Stomach (tissue), 9 donors: ENCODE measurements around the gene CBL. TPM values are rescaled to one million over a fixed set of nuclear protein-coding genes. Genes with fewer than 3 reads are reported as not detected.
"Not testable (repeated sequence)": the region's sequence is repeated elsewhere in the genome, so short reads cannot be mapped to it uniquely, and the experiment has no call there.

Experiments
- DNase-seq, 2 donors: peaks; one replicate each; pipeline versions ENCODE4 v3.0.0 to v3.0.0-alpha.2; 2013 to 2019
- H3K27ac ChIP-seq, 5 donors: fragments of 200-600 bp in 4 of 5; sonication (generic) in 4 of 5; one replicate each; pipeline ENCODE4 v1.5.1; 2013 to 2019; ENCODE audit warnings: mild to moderate bottlenecking in 1 of 5, moderate library complexity in 1 of 5
- H3K27me3 ChIP-seq, 3 donors: fragments of 200-600 bp; sonication (generic); one replicate each; pipeline ENCODE4 v1.5.1; 2017 to 2019; ENCODE audit warnings: mixed run types in 1 of 3
- H3K36me3 ChIP-seq, 4 donors: fragments of 200-600 bp; sonication (generic); 1 replicate in 3 of 4; 2 replicates in 1 of 4; pipeline ENCODE4 v1.5.1; 2016 to 2019
- H3K4me1 ChIP-seq, 4 donors: fragments of 200-600 bp; sonication (generic); one replicate each; pipeline ENCODE4 v1.5.1; 2016 to 2019
- H3K4me3 ChIP-seq, 4 donors: fragments of 200-600 bp; sonication (generic) in 3 of 4; one replicate each; pipeline ENCODE4 v1.5.1; 2016 to 2019; ENCODE audit warnings: mild to moderate bottlenecking in 1 of 4
- H3K9me3 ChIP-seq, 4 donors: fragments of 200-600 bp; sonication (generic); one replicate each; pipeline ENCODE4 v1.5.1; 2016 to 2019
- EP300 ChIP-seq: sonication (generic); formaldehyde crosslinking; IDR thresholded peaks from one replicate; pipeline ENCODE4 v1.6.1; 2017; ENCODE audit warnings: antibody characterized with exemption
- POLR2A ChIP-seq, 4 donors: fragments of 450-650 bp; IDR thresholded peaks; one replicate each; pipeline ENCODE4 v1.6.1; 2016; ENCODE audit warnings: antibody characterized with exemption in 4 of 4, control low read depth in 2 of 4, mild to moderate bottlenecking in 1 of 4, moderate library complexity in 1 of 4
- POLR2AphosphoS5 ChIP-seq, 3 donors: sonication (generic); formaldehyde crosslinking; IDR thresholded peaks; one replicate each; pipeline ENCODE4 v1.6.1; 2016; ENCODE audit warnings: antibody characterized with exemption in 3 of 3
- WGBS, 5 donors: extraction: QIAGEN DNeasy Blood & Tissue Kit in 3 of 5; methylation state at CpG; one replicate each; pipeline versions ENCODE4 v1.1.5 to v1.1.7; 2013 to 2018; 5-methylcytosine and 5-hydroxymethylcytosine counted together
- intact Hi-C: fragments of 100-400 bp; cut with DNase I; formaldehyde crosslinking; loops from one replicate; pipeline ENCODE4 v1.15.1; 2023; ENCODE audit warnings: low total_unique reads
- polyA plus RNA-seq, 3 donors: library from polyadenylated mRNA; stranded (reverse); fragments of 200-250 nt; gene quantifications; one replicate each; pipeline ENCODE4 v1.2.3, GENCODE V29; 2013
- total RNA-seq, 5 donors: library from RNA; depleted of rRNA; stranded (reverse); fragments of >200 nt; gene quantifications; one replicate each; pipeline versions ENCODE4 v1.1.0 to v1.2.3, GENCODE V29; 2014 to 2016
- TF ChIP-seq, protein P1 (sequence below), 7 experiments: fragments of 450-650 bp in 4 of 7; fragments of 200-600 bp in 3 of 7; sonication (generic) in 3 of 7; IDR thresholded peaks; one replicate each; pipeline ENCODE4 v1.5.1; 2016 to 2019; ENCODE audit warnings: antibody characterized with exemption in 7 of 7, control low read depth in 2 of 7, mild to moderate bottlenecking in 1 of 7
- donor health status: healthy with polysubstance abuse.
- donor health status: Bipolar disorder and iron deficiency.
- donor health status: healthy.

Gene CBL
- total and polyA plus RNA-seq, 8 donors, result 1.4 to 13.8 (median 7.9) TPM

GRCh38 chr11:119198925-119199324, 7.2 kb upstream of the CBL start:
- DNase-seq, result no peak

DNA sequence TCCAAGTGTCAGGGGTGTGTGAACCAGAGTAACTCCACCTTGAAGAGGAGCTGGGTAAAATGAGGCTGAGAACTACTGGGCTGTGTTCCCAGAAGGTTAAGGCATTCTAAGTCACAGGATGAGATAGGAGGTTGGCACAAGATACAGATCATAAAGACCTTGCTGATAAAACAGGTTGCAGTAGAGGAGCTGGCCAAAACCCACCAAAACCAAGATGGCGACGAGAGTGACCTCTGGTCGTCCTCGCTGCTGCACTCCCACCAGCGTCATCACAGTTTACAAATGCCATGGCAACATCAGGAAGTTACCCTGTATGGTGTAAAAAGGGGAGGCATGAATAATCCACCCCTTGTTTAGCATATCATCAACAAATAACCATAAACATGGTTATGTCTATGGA, 4.9 kb upstream of the CBL start:
- peaks cover 9 to 24% (median 19%) of the 10 kb centered on the region in 4 donors for H3K4me1 ChIP-seq
- H3K36me3 ChIP-seq, H3K27ac ChIP-seq, H3K4me3 ChIP-seq, H3K9me3 ChIP-seq, intact Hi-C loops, DNase-seq, H3K27me3 ChIP-seq: not testable (repeated sequence)
- WGBS, 5 donors, result 70 to 88% (median 78%) methylated on average over 5 of the region's 5 CpGs

More at GRCh38 chr11:119198925-119199324, 7.2 kb upstream of the CBL start:
- TF ChIP-seq POLR2AphosphoS5 (IDR thresholded peaks at IDR 0.05) (no peak), EP300 (no peak), POLR2A (IDR thresholded peaks at IDR 0.05) (no peak)
- TF ChIP-seq, protein P1, sequence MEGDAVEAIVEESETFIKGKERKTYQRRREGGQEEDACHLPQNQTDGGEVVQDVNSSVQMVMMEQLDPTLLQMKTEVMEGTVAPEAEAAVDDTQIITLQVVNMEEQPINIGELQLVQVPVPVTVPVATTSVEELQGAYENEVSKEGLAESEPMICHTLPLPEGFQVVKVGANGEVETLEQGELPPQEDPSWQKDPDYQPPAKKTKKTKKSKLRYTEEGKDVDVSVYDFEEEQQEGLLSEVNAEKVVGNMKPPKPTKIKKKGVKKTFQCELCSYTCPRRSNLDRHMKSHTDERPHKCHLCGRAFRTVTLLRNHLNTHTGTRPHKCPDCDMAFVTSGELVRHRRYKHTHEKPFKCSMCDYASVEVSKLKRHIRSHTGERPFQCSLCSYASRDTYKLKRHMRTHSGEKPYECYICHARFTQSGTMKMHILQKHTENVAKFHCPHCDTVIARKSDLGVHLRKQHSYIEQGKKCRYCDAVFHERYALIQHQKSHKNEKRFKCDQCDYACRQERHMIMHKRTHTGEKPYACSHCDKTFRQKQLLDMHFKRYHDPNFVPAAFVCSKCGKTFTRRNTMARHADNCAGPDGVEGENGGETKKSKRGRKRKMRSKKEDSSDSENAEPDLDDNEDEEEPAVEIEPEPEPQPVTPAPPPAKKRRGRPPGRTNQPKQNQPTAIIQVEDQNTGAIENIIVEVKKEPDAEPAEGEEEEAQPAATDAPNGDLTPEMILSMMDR (IDR thresholded peaks at IDR 0.05), result no peak
- 43 to 73% (median 52%) methylated on average over 6 of the region's 6 CpGs for WGBS, 5 donors
- intact Hi-C loops, result no loop called here
- H3K27me3 ChIP-seq, result no peaks in the 10 kb centered on the region
- H3K9me3 ChIP-seq, result no peaks in the 10 kb centered on the region
- no peak overlapping the region for H3K4me3 ChIP-seq
- H3K4me1 ChIP-seq, result peaks cover 0 to 21% (median 9%) of the 10 kb centered on the region in 4 donors
- H3K36me3 ChIP-seq, result no peaks in the 10 kb centered on the region
- no peak overlapping the region for H3K27ac ChIP-seq

- intact Hi-C loops, result no loop called here
- DNase-seq, result no peak
- TF ChIP-seq, protein P1 (IDR thresholded peaks at IDR 0.05), result no peak
- TF ChIP-seq POLR2AphosphoS5 (IDR thresholded peaks at IDR 0.05), result no peak
- no peak for TF ChIP-seq POLR2A (IDR thresholded peaks at IDR 0.05)
- no peak for TF ChIP-seq EP300
- WGBS, 5 donors, result 85 to 97% (median 91%) methylated on average over 7 of the region's 7 CpGs
- no peaks in the 10 kb centered on the region for H3K9me3 ChIP-seq
- H3K27ac ChIP-seq, result no peak overlapping the region
- no peaks in the 10 kb centered on the region for H3K36me3 ChIP-seq
- no peaks in the 10 kb centered on the region for H3K27me3 ChIP-seq
- H3K4me3 ChIP-seq, result no peak overlapping the region
- peaks cover 12 to 21% (median 16%) of the 10 kb centered on the region in 4 donors for H3K4me1 ChIP-seq
Observed at GRCh38 chr11:119202554-119202953, 3.6 kb upstream of the CBL start.

- no peak for DNase-seq
Observed at GRCh38 chr11:119204066-119204465, 2.1 kb upstream of the CBL start.

DNA sequence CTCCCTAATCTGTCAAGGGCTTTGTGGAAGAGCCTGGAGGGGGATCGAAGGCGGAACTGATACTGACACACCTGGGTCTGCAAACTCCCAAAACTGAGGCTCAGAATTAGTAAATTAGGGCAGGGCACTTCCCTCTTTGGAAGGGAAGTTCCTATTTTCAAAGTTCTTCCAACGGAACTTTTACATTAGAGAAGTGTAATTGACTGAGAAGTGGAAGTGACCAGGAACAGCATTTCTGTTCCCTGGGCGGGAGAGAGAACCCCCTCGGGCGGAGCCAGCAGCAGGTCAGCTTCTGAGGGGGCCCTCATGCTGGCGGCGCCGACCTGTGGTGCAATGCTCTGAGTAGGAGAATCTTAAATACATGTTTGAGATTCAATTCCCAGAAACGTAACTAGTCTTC, 1.1 kb upstream of the CBL start:
- Histone ChIP-seq H3K27ac (peak overlapping the region in 4 of 5 donors; percentile 94 to 98 (median 97)), H3K4me1 (peaks cover 18 to 47% (median 33%) of the 10 kb centered on the region in 4 donors), H3K9me3 (no peaks in the 10 kb centered on the region), H3K4me3 (peak overlapping the region; percentile 84 to 96 (median 92)), H3K27me3 (no peaks in the 10 kb centered on the region), H3K36me3 (no peaks in the 10 kb centered on the region)
- intact Hi-C loops, result no loop called here
- 25 to 41% (median 38%) methylated on average over 10 of the region's 10 CpGs for WGBS, 5 donors
- DNase-seq, result peak in 1 of 2 donors; percentile 40
- TF ChIP-seq, protein P1 (IDR thresholded peaks at IDR 0.05), result no peak
- TF ChIP-seq POLR2AphosphoS5 (IDR thresholded peaks at IDR 0.05), result no peak
- TF ChIP-seq POLR2A (IDR thresholded peaks at IDR 0.05), result no peak

More at GRCh38 chr11:119204066-119204465, 2.1 kb upstream of the CBL start:
- Histone ChIP-seq H3K9me3 (no peaks in the 10 kb centered on the region), H3K36me3 (no peaks in the 10 kb centered on the region), H3K27me3 (no peaks in the 10 kb centered on the region), H3K4me3 (no peak overlapping the region), H3K27ac (no peak overlapping the region), H3K4me1 (peaks cover 18 to 36% (median 28%) of the 10 kb centered on the region in 4 donors)
- TF ChIP-seq POLR2AphosphoS5 (IDR thresholded peaks at IDR 0.05) (no peak), EP300 (no peak), POLR2A (IDR thresholded peaks at IDR 0.05) (no peak)
- TF ChIP-seq, protein P1 (IDR thresholded peaks at IDR 0.05), result no peak
- intact Hi-C loops, result no loop called here
- WGBS, 5 donors, result 93 to 97% (median 94%) methylated on average over 9 of the region's 9 CpGs
